HCT116 (cell line): ENCODE data around the gene KCNAB2. TPM values are rescaled to one million over a fixed set of nuclear protein-coding genes. Genes with fewer than 3 reads are reported as not detected.

Source experiments
- ATAC-seq: fragments of 200-7000 bp; cut with Tn5 transposase; 2 replicates; pipeline ENCODE4 v1.9.1; 2020; ENCODE audit warnings: mild to moderate bottlenecking, moderate library complexity
- BruUV-seq: library from RNA; stranded (reverse); fragments of 400-500 nt; replicated peaks from 2 replicates; lab custom pipeline; 2021; lab: Mats Ljungman, UMichigan
- CTCF ChIA-PET: fragments of 300-600 bp; sonication (Branson Sonifier 250); formaldehyde crosslinking; loops from one replicate; lab custom pipeline; 2021; ENCODE audit warnings: antibody characterized with exemption; lab: Charles Lee
- POLR2A ChIA-PET: fragments of 300-600, 350-600 bp; sonication (Branson Sonifier 250); formaldehyde crosslinking; loops from one replicate; lab custom pipeline; 2021; ENCODE audit warnings: antibody characterized with exemption; lab: Charles Lee
- RAD21 ChIA-PET, 2 experiments: fragments of 300-600 bp; sonication (Branson Sonifier 250); formaldehyde crosslinking; loops; one replicate each; lab custom pipeline; 2023; ENCODE audit warnings: low total read pairs in 2 of 2; ENCODE audit not compliant: uncharacterized antibody in 2 of 2, unreplicated experiment in 2 of 2, low non-redundant PET in 1 of 2; lab: Charles Lee
- DNase-seq: peaks from one replicate; pipeline ENCODE4 v3.0.0-alpha.2; 2010; ENCODE audit warnings: low read depth, low spot score
- H2AFZ ChIP-seq: fragments of 200-600 bp; shearing (Covaris generic), sonication (generic); 2 replicates; pipeline ENCODE4 v1.6.1; 2017; ENCODE audit warnings: low read depth, mixed run types, mixed read lengths, antibody characterized with exemption, low read length; ENCODE audit not compliant: poor library complexity, severe bottlenecking
- H3K27ac ChIP-seq: 2 replicates; pipeline ENCODE4 v1.5.1; 2012; ENCODE audit warnings: low read depth, low read length
- H3K27me3 ChIP-seq: fragments of 200-600 bp; sonication (generic); 2 replicates; pipeline ENCODE4 v1.6.1; 2016; ENCODE audit warnings: mixed run types, low read length, mixed read lengths; ENCODE audit not compliant: insufficient read depth
- H3K36me3 ChIP-seq, 2 experiments: fragments of 200-500 bp in 1 of 2; fragments of 200-600 bp in 1 of 2; sonication (Bioruptor generic) in 1 of 2; sonication (generic) in 1 of 2; 2 replicates each; pipeline versions ENCODE4 v1.5.1 to v1.6.1; 2014 to 2016; ENCODE audit warnings: low read length in 2 of 2, inconsistent platforms in 1 of 2, mixed read lengths in 1 of 2, mixed run types in 1 of 2; ENCODE audit not compliant: insufficient read depth in 2 of 2, control insufficient read depth in 1 of 2
- H3K4me1 ChIP-seq, 2 experiments: fragments of 200-600 bp in 1 of 2; sonication (generic) in 1 of 2; 2 replicates each; pipeline versions ENCODE4 v1.5.1 to v1.6.1; 2012 to 2017; ENCODE audit warnings: low read length in 2 of 2, inconsistent platforms in 1 of 2, mild to moderate bottlenecking in 1 of 2, mixed read lengths in 1 of 2, mixed run types in 1 of 2, moderate library complexity in 1 of 2; ENCODE audit not compliant: insufficient read depth in 2 of 2, control insufficient read depth in 1 of 2
- H3K4me2 ChIP-seq: fragments of 200-600 bp; sonication (generic); 2 replicates; pipeline ENCODE4 v1.6.1; 2017; ENCODE audit warnings: mixed run types, low read length, mixed read lengths
- H3K4me3 ChIP-seq, 2 experiments: fragments of 200-600 bp in 1 of 2; sonication (generic) in 1 of 2; replicated peaks in 1 of 2; 2 replicates each; pipeline ENCODE4 v1.5.1; 2011 to 2016; ENCODE audit warnings: low read length in 2 of 2, control low read depth in 1 of 2, low read depth in 1 of 2, mild to moderate bottlenecking in 1 of 2, mixed read lengths in 1 of 2, mixed run types in 1 of 2
- H3K79me2 ChIP-seq: fragments of 200-600 bp; sonication (generic); 2 replicates; pipeline ENCODE4 v1.6.1; 2017; ENCODE audit warnings: mild to moderate bottlenecking, mixed run types, low read length, moderate library complexity, mixed read lengths; ENCODE audit not compliant: insufficient read depth
- H3K9ac ChIP-seq: fragments of 200-600 bp; sonication (generic); 2 replicates; pipeline ENCODE4 v1.6.1; 2016; ENCODE audit warnings: low read length, mixed read lengths
- H3K9me2 ChIP-seq: fragments of 200-600 bp; sonication (generic), shearing (Covaris generic); 2 replicates; pipeline ENCODE4 v1.6.1; 2017; ENCODE audit warnings: mixed run types, mild to moderate bottlenecking, moderate library complexity; ENCODE audit not compliant: insufficient read depth
- H3K9me3 ChIP-seq, 2 experiments: fragments of 200-500 bp in 1 of 2; fragments of 200-600 bp in 1 of 2; sonication (Bioruptor generic) in 1 of 2; sonication (generic) in 1 of 2; 2 replicates each; pipeline ENCODE4 v1.6.1; 2014 to 2017; ENCODE audit warnings: low read length in 2 of 2, mixed read lengths in 2 of 2, inconsistent platforms in 1 of 2, low read depth in 1 of 2, mild to moderate bottlenecking in 1 of 2, mixed run types in 1 of 2, moderate library complexity in 1 of 2; ENCODE audit not compliant: control insufficient read depth in 1 of 2, insufficient read depth in 1 of 2
- H4K20me1 ChIP-seq: fragments of 200-600 bp; sonication (generic), shearing (Covaris generic); 2 replicates; pipeline ENCODE4 v1.6.1; 2017; ENCODE audit warnings: mixed run types, mild to moderate bottlenecking, moderate library complexity; ENCODE audit not compliant: insufficient read depth
- CEBPB ChIP-seq: IDR thresholded peaks from 2 replicates; pipeline ENCODE4 v1.6.1; 2012; ENCODE audit warnings: low read depth
- ELF1 ChIP-seq: IDR thresholded peaks from 2 replicates; pipeline ENCODE4 v1.6.1; 2012; ENCODE audit warnings: low read depth, borderline replicate concordance
- EZH2 ChIP-seq: fragments of 200-600 bp; sonication (generic); IDR thresholded peaks from 2 replicates; pipeline ENCODE4 v1.6.1; 2017; ENCODE audit warnings: antibody characterized with exemption, mixed run types
- EZH2phosphoT487 ChIP-seq: fragments of 200-600 bp; IDR thresholded peaks from 2 replicates; pipeline ENCODE4 v1.6.1; 2018; ENCODE audit warnings: antibody characterized with exemption, borderline replicate concordance
- FOSL1 ChIP-seq: IDR thresholded peaks from 2 replicates; pipeline ENCODE4 v1.6.1; 2012; ENCODE audit warnings: low read depth
- JUND ChIP-seq: IDR thresholded peaks from 2 replicates; pipeline ENCODE4 v1.6.1; 2012
- POLR2AphosphoS5 ChIP-seq: IDR thresholded peaks from 2 replicates; pipeline ENCODE4 v1.6.1; 2011; ENCODE audit warnings: mild to moderate bottlenecking, low read depth, low read length, moderate library complexity
- RAD21 ChIP-seq: IDR thresholded peaks from 2 replicates; pipeline ENCODE4 v1.6.1; 2012; ENCODE audit warnings: low read depth, mild to moderate bottlenecking
- REST ChIP-seq: IDR thresholded peaks from 2 replicates; pipeline ENCODE4 v1.6.1; 2012; ENCODE audit warnings: low read depth
- SIN3A ChIP-seq: IDR thresholded peaks from 2 replicates; pipeline ENCODE4 v1.6.1; 2012; ENCODE audit warnings: low read depth
- SP1 ChIP-seq: IDR thresholded peaks from 2 replicates; pipeline ENCODE4 v1.6.1; 2012; ENCODE audit warnings: low read depth
- SRF ChIP-seq: IDR thresholded peaks from 2 replicates; pipeline ENCODE4 v1.6.1; 2012; ENCODE audit warnings: low read depth
- TCF7L2 ChIP-seq: IDR thresholded peaks from 2 replicates; pipeline ENCODE4 v1.7.0; 2011; ENCODE audit warnings: borderline replicate concordance, inconsistent platforms; ENCODE audit not compliant: insufficient read depth, insufficient read length; ENCODE audit errors: extremely low read depth
- YY1 ChIP-seq: IDR thresholded peaks from 2 replicates; pipeline ENCODE4 v1.6.1; 2011; ENCODE audit warnings: low read length, low read depth, moderate library complexity, mild to moderate bottlenecking; ENCODE audit not compliant: insufficient replicate concordance; ENCODE audit errors: extremely low read depth
- ZBTB33 ChIP-seq: IDR thresholded peaks from 2 replicates; pipeline ENCODE4 v1.6.1; 2011; ENCODE audit warnings: mild to moderate bottlenecking, low read length, moderate library complexity; ENCODE audit not compliant: insufficient replicate concordance; ENCODE audit errors: extremely low read depth
- ZFX ChIP-seq: fragments of 450-650 bp; IDR thresholded peaks from 2 replicates; pipeline ENCODE4 v1.6.1; 2017
- ZNF274 ChIP-seq: fragments of 200-500 bp; sonication (Bioruptor generic); IDR thresholded peaks from 2 replicates; pipeline ENCODE4 v1.6.1; 2014; ENCODE audit warnings: mild to moderate bottlenecking, low read depth, low read length, inconsistent platforms
- intact Hi-C: fragments of 100-400 bp; cut with micrococcal nuclease; formaldehyde crosslinking; loops from 2 replicates; pipeline ENCODE4 v1.10.0; 2022
- total RNA-seq: library from RNA; stranded (reverse); gene quantifications from one replicate; pipeline ENCODE4 v1.2.1, GENCODE V29; 2021; ENCODE audit not compliant: unreplicated experiment
- TF ChIP-seq, protein P1 (sequence below): IDR thresholded peaks from 2 replicates; pipeline ENCODE4 v1.6.1; 2012
- TF ChIP-seq, protein P2 (sequence below): IDR thresholded peaks from 2 replicates; pipeline ENCODE4 v1.6.1; 2012
- TF ChIP-seq, protein P3 (sequence below), 3 experiments: fragments of 200-600 bp in 1 of 3; sonication (generic) in 1 of 3; IDR thresholded peaks in 2 of 3; conservative IDR thresholded peaks in 1 of 3; 2 replicates each; pipeline ENCODE4 v1.5.1; 2012 to 2017; ENCODE audit warnings: low read depth in 2 of 3, low read length in 2 of 3, antibody characterized with exemption in 1 of 3, borderline replicate concordance in 1 of 3, control low read depth in 1 of 3, mild to moderate bottlenecking in 1 of 3, mixed read lengths in 1 of 3, mixed run types in 1 of 3, moderate library complexity in 1 of 3; ENCODE audit not compliant: insufficient read depth in 1 of 3

KCNAB2 gene
- total RNA-seq, 1 experiment from 2014 or later, result 18.1 TPM

DNA sequence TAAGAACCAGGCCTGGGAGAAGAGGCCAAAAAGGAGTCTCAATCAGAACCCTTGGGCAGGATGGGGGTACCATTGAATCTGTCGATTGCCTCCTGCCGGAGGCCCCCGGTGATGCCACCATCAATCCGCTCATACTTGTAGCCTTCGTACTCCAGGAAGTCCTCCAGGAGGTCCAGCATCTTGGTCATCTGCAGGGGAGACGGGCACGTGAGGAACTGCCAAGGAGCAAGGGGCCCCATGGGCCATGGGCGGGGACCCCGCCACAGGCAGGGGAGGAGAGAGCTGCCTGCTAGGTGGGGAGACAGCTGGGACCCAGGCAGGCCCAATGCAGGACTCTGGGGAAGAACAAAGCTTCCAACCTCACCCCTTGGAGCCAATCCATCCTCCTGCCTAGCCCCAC, 85.9 kb downstream of the KCNAB2 start:
- no peak overlapping the region for H3K4me3 ChIP-seq
- no peak overlapping the region for H3K4me2 ChIP-seq
- RAD21 ChIA-PET, result no interaction called here
- no peaks in the 10 kb centered on the region for H3K79me2 ChIP-seq
- H3K27me3 ChIP-seq, result no peaks in the 10 kb centered on the region
- DNase-seq (no peak), ATAC-seq (no peak)
- intact Hi-C loops, result no loop called here
- H3K4me1 ChIP-seq, result peaks cover 8 to 15% of the 10 kb centered on the region in 2 experiments; a peak in 3 of 4 replicates
- no TSS peak for BruUV-seq
- TF ChIP-seq CEBPB (no peak), REST (no peak), ELF1 (no peak), SRF (no peak), RAD21 (no peak), JUND (no peak), FOSL1 (no peak), POLR2AphosphoS5 (no peak), YY1 (no peak), SP1 (no peak), ZNF274 (no peak), ZBTB33 (no peak), EZH2 (no peak), SIN3A (no peak), TCF7L2 (no peak), EZH2phosphoT487 (no peak), ZFX (no peak)
- TF ChIP-seq, protein P1, sequence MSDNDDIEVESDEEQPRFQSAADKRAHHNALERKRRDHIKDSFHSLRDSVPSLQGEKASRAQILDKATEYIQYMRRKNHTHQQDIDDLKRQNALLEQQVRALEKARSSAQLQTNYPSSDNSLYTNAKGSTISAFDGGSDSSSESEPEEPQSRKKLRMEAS, result no peak
- TF ChIP-seq, protein P2, sequence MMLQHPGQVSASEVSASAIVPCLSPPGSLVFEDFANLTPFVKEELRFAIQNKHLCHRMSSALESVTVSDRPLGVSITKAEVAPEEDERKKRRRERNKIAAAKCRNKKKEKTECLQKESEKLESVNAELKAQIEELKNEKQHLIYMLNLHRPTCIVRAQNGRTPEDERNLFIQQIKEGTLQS, result no peak
- TF ChIP-seq, protein P3, sequence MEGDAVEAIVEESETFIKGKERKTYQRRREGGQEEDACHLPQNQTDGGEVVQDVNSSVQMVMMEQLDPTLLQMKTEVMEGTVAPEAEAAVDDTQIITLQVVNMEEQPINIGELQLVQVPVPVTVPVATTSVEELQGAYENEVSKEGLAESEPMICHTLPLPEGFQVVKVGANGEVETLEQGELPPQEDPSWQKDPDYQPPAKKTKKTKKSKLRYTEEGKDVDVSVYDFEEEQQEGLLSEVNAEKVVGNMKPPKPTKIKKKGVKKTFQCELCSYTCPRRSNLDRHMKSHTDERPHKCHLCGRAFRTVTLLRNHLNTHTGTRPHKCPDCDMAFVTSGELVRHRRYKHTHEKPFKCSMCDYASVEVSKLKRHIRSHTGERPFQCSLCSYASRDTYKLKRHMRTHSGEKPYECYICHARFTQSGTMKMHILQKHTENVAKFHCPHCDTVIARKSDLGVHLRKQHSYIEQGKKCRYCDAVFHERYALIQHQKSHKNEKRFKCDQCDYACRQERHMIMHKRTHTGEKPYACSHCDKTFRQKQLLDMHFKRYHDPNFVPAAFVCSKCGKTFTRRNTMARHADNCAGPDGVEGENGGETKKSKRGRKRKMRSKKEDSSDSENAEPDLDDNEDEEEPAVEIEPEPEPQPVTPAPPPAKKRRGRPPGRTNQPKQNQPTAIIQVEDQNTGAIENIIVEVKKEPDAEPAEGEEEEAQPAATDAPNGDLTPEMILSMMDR (IDR thresholded peaks at IDR 0.05 in 2 of 3, conservative IDR thresholded peaks at IDR 0.05 in 1 of 3; ENCODE audit: borderline replicate concordance in 1 of 3, insufficient read depth in 1 of 3, low read depth in 2 of 3, low read length in 2 of 3), result no peak
- peaks cover 0 to 8% of the 10 kb centered on the region in 2 experiments; a peak in 2 of 4 replicates for H3K9me3 ChIP-seq
- H3K27ac ChIP-seq, result no peak overlapping the region
- no peaks in the 10 kb centered on the region for H3K9me2 ChIP-seq
- H3K9ac ChIP-seq, result no peak overlapping the region
- no peaks in the 10 kb centered on the region for H4K20me1 ChIP-seq
- no peaks in the 10 kb centered on the region for H3K36me3 ChIP-seq
- POLR2A ChIA-PET, result no interaction called here
- H2AFZ ChIP-seq, result no peak overlapping the region
- CTCF ChIA-PET, result no interaction called here
